Upper lobe of left lung (tissue), 6 donors: Measurements from ENCODE around the gene CELF5. TPM values are rescaled to one million over a fixed set of nuclear protein-coding genes. Genes with fewer than 3 reads are reported as not detected.
"Not testable (repeated sequence)": the region's sequence is repeated elsewhere in the genome, so short reads cannot be mapped to it uniquely, and the experiment has no call there.

Experiments used
- ATAC-seq, 2 donors: fragments of 200-7000 bp; cut with Tn5 transposase; one replicate each; pipeline ENCODE4 v1.9.1; 2022; ENCODE audit warnings: mild to moderate bottlenecking in 2 of 2, moderate library complexity in 2 of 2; ENCODE audit not compliant: low FRiP score in 2 of 2
- DNase-seq, 2 donors: peaks; one replicate each; pipeline ENCODE4 v3.0.0-alpha.2; 2019 to 2020
- H3K27ac ChIP-seq, 4 donors: fragments of 200-600 bp; sonication (generic); one replicate each; pipeline ENCODE4 v1.5.1; 2016 to 2019
- H3K27me3 ChIP-seq, 4 donors: fragments of 200-600 bp; sonication (generic); one replicate each; pipeline ENCODE4 v1.5.1; 2017 to 2019
- H3K36me3 ChIP-seq, 4 donors: fragments of 200-600 bp; sonication (generic); one replicate each; pipeline ENCODE4 v1.5.1; 2016 to 2019
- H3K4me1 ChIP-seq, 4 donors: fragments of 200-600 bp; sonication (generic); one replicate each; pipeline ENCODE4 v1.5.1; 2018 to 2019
- H3K4me3 ChIP-seq, 4 donors: fragments of 200-600 bp; sonication (generic); one replicate each; pipeline ENCODE4 v1.5.1; 2017 to 2019; ENCODE audit warnings: mild to moderate bottlenecking in 2 of 4, moderate library complexity in 1 of 4
- H3K9me3 ChIP-seq, 4 donors: fragments of 200-600 bp; sonication (generic); one replicate each; pipeline ENCODE4 v1.5.1; 2018 to 2019
- EP300 ChIP-seq, 4 donors: sonication (generic); formaldehyde crosslinking; IDR thresholded peaks; one replicate each; pipeline ENCODE4 v1.5.1; 2017; ENCODE audit warnings: antibody characterized with exemption in 4 of 4, control low read depth in 2 of 4
- POLR2A ChIP-seq, 4 donors: fragments of 450-650 bp; IDR thresholded peaks; one replicate each; pipeline ENCODE4 v1.5.1; 2016 to 2017; ENCODE audit warnings: antibody characterized with exemption in 4 of 4, mild to moderate bottlenecking in 2 of 4
- POLR2AphosphoS5 ChIP-seq, 2 donors: sonication (generic); formaldehyde crosslinking; IDR thresholded peaks; one replicate each; pipeline ENCODE4 v1.5.1; 2017; ENCODE audit warnings: antibody characterized with exemption in 2 of 2
- WGBS, 2 donors: methylation state at CpG; one replicate each; pipeline ENCODE4 v1.1.5; 2017 to 2018; 5-methylcytosine and 5-hydroxymethylcytosine counted together
- total RNA-seq, 6 donors: library from RNA; depleted of rRNA in 4 of 6; stranded (reverse); fragments of >200 nt in 4 of 6; gene quantifications; one replicate each; pipeline versions ENCODE4 v1.1.0 to v1.2.1, GENCODE V29; 2016 to 2021
- TF ChIP-seq, protein P1 (sequence below), 6 experiments: fragments of 450-650 bp in 4 of 6; fragments of 200-600 bp in 2 of 6; sonication (generic) in 2 of 6; IDR thresholded peaks; one replicate each; pipeline ENCODE4 v1.5.1; 2016 to 2019; ENCODE audit warnings: antibody characterized with exemption in 6 of 6
- donor health status: DM: no; HTN: no; CAD: no; lungs with moderate emphysema.
- donor health status: DM: no; HTN: yes; CAD: no; lungs with severe emphysema.

The CELF5 gene
- total RNA-seq, 6 donors from 2014 or later, result 0.49 to 0.76 TPM; not detected in 4

DNA sequence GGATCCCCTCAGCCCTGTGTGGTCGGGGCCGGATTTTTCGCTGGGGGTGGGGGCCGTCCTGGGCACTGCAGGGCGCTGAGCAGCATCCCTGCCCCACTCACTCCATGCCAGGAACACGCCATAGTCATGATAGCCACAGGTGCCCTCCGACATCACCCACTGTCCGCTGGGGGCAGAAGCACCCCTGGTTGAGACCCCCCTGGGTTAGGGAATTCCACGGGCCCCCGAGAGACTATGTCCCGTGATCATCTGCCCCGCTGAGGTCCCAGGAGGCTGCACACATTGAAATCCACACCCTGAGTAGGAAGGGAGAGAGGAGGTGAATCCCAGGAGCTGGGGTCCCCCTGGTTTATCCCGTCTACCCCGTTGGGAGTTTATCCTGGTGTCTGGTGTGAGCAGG lies 22.6 kb upstream of the CELF5 start:
- TF ChIP-seq, protein P1, sequence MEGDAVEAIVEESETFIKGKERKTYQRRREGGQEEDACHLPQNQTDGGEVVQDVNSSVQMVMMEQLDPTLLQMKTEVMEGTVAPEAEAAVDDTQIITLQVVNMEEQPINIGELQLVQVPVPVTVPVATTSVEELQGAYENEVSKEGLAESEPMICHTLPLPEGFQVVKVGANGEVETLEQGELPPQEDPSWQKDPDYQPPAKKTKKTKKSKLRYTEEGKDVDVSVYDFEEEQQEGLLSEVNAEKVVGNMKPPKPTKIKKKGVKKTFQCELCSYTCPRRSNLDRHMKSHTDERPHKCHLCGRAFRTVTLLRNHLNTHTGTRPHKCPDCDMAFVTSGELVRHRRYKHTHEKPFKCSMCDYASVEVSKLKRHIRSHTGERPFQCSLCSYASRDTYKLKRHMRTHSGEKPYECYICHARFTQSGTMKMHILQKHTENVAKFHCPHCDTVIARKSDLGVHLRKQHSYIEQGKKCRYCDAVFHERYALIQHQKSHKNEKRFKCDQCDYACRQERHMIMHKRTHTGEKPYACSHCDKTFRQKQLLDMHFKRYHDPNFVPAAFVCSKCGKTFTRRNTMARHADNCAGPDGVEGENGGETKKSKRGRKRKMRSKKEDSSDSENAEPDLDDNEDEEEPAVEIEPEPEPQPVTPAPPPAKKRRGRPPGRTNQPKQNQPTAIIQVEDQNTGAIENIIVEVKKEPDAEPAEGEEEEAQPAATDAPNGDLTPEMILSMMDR (IDR thresholded peaks at IDR 0.05), result no peak
- no peak for TF ChIP-seq EP300 (IDR thresholded peaks at IDR 0.05)
- no peak for TF ChIP-seq POLR2A (IDR thresholded peaks at IDR 0.05)
- TF ChIP-seq POLR2AphosphoS5 (IDR thresholded peaks at IDR 0.05), result no peak
- WGBS, 2 donors, result 91 to 96% methylated on average over 6 to 11 of the region's 14 CpGs
- Histone ChIP-seq H3K9me3 (no peaks in the 10 kb centered on the region), H3K4me3 (no peak overlapping the region), H3K36me3 (peaks cover 0 to 82% (median 58%) of the 10 kb centered on the region in 4 donors), H3K27ac (no peak overlapping the region), H3K4me1 (no peaks in the 10 kb centered on the region), H3K27me3 (no peaks in the 10 kb centered on the region)
- ATAC-seq (no peak), DNase-seq (no peak)

DNA sequence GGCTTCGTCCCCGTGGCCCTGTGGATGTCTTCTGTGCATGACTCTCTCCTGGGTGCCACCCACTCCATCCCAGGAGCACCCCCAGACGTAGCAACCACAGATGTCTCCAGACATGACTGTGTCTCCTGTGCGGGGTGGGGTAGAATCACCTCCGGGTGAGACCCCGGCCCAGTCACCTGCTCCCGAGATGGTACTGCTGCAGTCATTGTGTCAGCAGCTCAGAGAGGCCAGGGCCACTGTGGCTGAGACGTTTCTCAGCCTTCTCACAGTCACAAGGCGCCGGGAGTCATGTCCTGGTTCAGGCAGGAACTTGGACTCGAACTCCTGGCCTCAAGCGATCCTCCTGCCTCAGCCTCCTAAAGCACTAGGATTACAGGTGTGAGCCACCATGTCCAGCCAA lies 22.1 kb upstream of the CELF5 start:
- ATAC-seq, result no peak

DNA sequence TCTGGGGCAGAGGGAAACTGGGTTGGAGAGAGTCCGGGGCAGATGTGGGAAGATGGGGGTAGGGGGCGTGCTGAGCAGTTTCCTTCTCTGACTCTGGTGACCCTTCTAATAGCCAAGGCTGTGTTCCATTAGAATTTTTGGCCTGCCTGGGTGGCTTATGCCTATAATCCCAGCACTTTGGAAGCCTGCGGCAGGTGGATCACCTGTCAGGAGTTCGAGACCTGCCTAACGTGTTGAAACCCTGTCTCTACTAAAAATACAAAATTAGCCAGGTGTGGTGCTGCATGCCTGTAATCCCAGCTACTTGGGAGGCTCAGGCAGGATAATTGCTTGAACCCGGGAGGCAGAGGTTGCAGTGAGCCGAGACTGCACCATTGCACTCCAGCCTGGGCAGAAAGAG lies 21.6 kb upstream of the CELF5 start:
- not testable (repeated sequence) for DNase-seq, H3K9me3 ChIP-seq, ATAC-seq, H3K4me1 ChIP-seq, H3K27me3 ChIP-seq, H3K4me3 ChIP-seq, H3K27ac ChIP-seq
- H3K36me3 ChIP-seq, result peaks cover under 1 to 82% (median 66%) of the 10 kb centered on the region in 4 donors
- WGBS, 2 donors, result 84 to 95% methylated on average over 3 to 7 of the region's 7 CpGs

More for the DNA sequence above, 22.1 kb upstream of the CELF5 start:
- Histone ChIP-seq H3K27ac (no peak overlapping the region), H3K4me1 (no peaks in the 10 kb centered on the region), H3K36me3 (peaks cover 0 to 82% (median 60%) of the 10 kb centered on the region in 4 donors), H3K27me3 (no peaks in the 10 kb centered on the region), H3K4me3 (no peak overlapping the region), H3K9me3 (no peaks in the 10 kb centered on the region)
- no peak for DNase-seq
- 87 to 90% methylated on average over 11 to 12 of the region's 12 CpGs for WGBS, 2 donors
- TF ChIP-seq POLR2AphosphoS5 (IDR thresholded peaks at IDR 0.05) (no peak), POLR2A (IDR thresholded peaks at IDR 0.05) (no peak), EP300 (IDR thresholded peaks at IDR 0.05) (no peak)
- TF ChIP-seq, protein P1 (IDR thresholded peaks at IDR 0.05), result no peak

DNA sequence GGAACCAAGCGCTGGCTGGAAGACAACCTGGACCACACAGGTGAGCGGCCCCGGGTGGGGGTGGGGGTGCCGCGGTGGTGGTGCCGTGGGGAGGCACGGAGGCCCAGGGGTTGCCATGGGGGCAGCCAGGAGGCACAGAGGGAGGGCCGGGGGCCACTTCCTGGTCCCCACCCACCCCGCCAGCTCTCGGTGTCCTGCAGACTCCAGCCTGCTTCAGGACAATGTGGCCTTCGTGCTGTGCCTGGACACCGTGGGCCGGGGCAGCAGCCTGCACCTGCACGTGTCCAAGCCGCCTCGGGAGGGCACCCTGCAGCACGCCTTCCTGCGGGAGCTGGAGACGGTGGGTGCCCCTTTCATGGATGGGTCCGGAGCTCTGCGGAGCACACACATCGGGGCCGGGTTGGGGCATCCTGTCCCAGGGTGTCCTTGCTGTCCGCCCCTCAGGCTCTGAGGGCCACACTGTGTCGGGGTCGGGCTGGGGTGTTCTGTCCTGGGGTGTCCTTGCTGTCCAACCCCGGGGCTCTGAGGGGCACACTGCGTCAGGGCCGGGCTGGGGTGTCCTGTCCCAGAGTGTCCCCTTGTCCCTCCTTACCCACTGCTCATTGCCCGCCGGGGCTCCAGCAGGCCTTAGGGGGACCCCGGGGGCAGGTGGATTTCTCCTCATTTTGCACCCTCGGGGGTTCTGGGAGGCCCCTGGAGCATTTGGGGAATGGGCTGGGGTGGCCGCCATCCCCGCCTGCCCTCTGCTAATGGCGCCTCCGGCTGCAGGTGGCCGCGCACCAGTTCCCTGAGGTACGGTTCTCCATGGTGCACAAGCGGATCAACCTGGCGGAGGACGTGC lies 20.4 kb upstream of the CELF5 start:
- no peak overlapping the region for H3K4me3 ChIP-seq
- ATAC-seq (no peak), DNase-seq (peak in 1 of 2 donors; percentile 65)
- TF ChIP-seq EP300 (IDR thresholded peaks at IDR 0.05), result no peak
- TF ChIP-seq POLR2AphosphoS5 (IDR thresholded peaks at IDR 0.05), result no peak
- TF ChIP-seq, protein P1 (IDR thresholded peaks at IDR 0.05), result no peak
- TF ChIP-seq POLR2A (IDR thresholded peaks at IDR 0.05), result no peak
- no peaks in the 10 kb centered on the region for H3K4me1 ChIP-seq
- H3K36me3 ChIP-seq, result peaks cover 3 to 82% (median 69%) of the 10 kb centered on the region in 4 donors
- WGBS, 2 donors, result 90 to 95% methylated on average over 7 to 40 of the region's 43 CpGs
- H3K27ac ChIP-seq, result no peak overlapping the region
- no peaks in the 10 kb centered on the region for H3K9me3 ChIP-seq
- no peaks in the 10 kb centered on the region for H3K27me3 ChIP-seq

DNA sequence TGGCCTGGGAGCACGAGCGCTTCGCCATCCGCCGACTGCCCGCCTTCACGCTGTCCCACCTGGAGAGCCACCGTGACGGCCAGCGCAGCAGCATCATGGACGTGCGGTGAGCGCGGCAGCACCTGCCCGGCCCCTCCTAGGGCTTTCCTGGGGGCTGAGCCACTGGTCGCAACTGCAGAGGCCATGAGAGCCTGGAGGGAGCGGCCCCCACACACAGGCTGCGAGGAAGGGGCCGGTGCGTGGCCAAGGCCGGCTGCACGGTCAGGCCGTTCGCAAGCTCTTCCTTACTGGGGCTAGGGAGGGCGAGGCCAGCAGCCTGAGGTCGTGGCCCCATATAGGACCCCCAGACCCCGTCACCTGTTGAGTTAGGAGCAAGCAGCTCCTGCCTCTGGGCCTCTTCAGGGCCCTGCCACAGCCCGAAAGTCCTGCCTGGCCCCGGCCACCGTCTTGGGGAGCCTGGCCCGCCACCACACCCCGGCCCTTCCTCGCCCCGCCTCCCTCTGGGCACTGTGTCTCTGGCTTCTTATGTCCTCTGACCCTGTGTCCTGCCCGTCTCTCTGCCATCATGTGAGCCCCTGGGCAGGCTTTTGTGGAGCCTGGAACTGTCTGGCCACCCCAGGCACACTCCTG lies 19.7 kb upstream of the CELF5 start:
- 95 to 97% methylated on average over 22 to 35 of the region's 35 CpGs for WGBS, 2 donors
- H3K4me3 ChIP-seq, result no peak overlapping the region
- DNase-seq (peak in 1 of 2 donors; percentile 74), ATAC-seq (no peak)
- no peaks in the 10 kb centered on the region for H3K27me3 ChIP-seq
- peaks cover 3 to 80% (median 64%) of the 10 kb centered on the region in 4 donors for H3K36me3 ChIP-seq
- TF ChIP-seq, protein P1 (IDR thresholded peaks at IDR 0.05), result no peak
- TF ChIP-seq POLR2AphosphoS5 (IDR thresholded peaks at IDR 0.05) (no peak), EP300 (IDR thresholded peaks at IDR 0.05) (no peak), POLR2A (IDR thresholded peaks at IDR 0.05) (no peak)
- H3K27ac ChIP-seq, result no peak overlapping the region
- H3K9me3 ChIP-seq, result no peaks in the 10 kb centered on the region
- H3K4me1 ChIP-seq, result no peaks in the 10 kb centered on the region
